ENCODE data around the gene VPS11.
A peak's percentile ranks its signal among the peaks of the same experiment; 100 is the strongest.
"Not testable (repeated sequence)": the region's sequence is repeated elsewhere in the genome, so short reads cannot be mapped to it uniquely, and the experiment has no call there.

The VPS11 gene

DNA sequence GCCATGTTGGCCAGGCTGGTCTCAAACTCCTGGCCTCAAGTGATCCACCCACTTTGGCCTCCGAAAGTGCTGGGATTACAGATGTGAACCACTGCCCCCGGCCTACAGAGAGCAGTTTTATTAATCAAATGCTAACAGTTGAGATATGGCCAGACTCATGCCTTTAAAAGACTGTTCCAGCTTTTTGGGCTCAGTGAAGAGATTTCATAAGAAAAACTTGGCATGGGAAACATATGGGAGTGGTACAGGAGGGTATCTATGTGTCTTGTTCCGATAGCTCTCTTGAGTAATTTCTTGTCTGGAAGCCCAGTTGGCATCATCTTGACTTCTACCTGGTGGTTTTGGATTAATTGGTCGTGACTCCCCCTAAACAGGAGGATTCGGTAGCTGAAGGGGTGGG is 28.7 kb upstream of the VPS11 start:
- DNase-seq (ENCODE audit: low spot score): no peak

DNA sequence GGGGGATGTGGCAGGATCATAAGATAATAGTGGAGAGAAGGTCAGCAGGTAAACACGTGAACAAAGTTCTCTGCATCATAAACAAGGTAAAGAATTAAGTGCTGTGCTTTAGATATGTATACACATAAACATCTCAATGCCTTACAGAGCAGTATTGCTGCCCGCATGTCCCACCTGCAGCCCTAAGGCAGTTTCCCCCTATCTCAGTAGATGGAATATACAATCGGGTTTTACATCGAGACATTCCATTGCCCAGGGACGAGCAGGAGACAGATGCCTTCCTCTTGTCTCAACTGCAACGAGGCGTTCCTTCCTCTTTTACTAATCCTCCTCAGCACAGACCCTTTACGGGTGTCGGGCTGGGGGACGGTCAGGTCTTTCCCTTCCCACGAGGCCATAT is 28.1 kb upstream of the VPS11 start:
- not testable (repeated sequence) for DNase-seq (ENCODE audit: low spot score)

DNA sequence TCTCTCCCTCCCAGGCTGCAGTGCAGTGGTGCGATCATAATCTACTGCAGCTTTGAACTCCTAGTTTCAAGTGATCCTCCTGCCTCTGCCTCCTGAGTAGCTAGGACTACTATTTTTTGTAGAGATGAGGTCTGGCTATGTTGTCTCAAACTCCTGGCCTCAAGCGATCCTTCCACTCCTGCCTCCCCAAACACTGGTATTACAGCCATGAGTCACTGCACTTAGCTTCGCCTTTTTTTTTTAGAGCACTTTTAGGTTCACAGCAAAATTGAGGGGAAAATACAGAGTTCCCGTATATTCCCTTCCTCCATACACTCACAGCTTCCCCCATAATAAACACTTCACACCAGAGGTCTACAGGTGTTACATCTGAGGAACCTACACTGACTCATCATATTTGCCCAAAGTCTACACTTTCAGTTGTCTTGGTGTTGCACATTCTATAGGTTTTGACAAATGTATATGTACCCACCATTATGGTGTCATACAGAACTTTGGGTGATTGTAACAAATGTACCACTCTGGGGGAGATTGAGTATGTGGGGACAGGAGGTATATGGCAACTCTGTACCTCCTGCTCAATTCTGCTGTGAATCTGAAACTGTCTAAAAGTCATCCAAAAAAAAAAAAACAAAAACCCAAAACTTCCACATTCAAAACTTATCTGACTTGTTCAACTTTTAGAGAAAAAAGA is 25.6 kb upstream of the VPS11 start:
- DNase-seq (ENCODE audit: low spot score): no peak

DNA sequence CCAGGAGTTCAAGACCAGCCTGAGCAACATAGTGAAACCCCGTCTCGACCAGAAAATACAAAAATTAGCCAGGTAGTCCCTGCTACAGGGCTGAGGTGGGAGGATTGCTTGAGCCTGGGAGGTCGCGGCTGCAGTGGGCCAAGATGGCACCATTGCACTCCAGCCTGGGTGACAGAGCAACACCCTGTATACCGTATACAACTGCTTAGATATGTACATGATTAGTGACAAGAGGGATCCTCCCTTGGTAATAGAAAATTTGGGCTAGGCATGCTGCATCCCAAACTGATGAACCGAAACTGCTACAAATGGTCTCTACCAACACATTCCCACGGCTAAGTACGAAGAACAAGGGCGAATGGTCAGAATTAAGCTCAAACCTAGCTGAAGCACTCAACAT is 24.7 kb upstream of the VPS11 start:
- no peak for DNase-seq (ENCODE audit: low spot score)

DNA sequence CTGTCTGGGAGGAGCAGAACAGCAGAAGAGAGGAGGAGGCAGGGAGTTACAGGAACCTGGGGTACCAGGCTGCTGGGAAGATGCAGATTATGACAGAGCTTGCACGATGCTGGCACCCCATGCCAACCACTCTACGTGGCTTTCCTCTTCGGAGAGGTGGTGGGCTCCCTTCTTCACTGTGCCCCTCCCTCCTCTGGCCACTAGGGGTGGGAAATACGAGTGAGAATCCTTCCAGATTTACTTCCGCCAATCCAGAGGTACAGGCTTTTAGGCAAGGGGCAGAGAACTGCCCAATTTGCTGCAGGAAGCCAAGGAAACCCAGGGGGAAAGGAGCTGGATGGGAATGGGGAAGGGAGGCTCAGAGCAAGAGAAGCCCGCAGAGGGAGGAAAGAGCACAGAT is 22.9 kb upstream of the VPS11 start:
- no peak for DNase-seq (ENCODE audit: low spot score)

DNA sequence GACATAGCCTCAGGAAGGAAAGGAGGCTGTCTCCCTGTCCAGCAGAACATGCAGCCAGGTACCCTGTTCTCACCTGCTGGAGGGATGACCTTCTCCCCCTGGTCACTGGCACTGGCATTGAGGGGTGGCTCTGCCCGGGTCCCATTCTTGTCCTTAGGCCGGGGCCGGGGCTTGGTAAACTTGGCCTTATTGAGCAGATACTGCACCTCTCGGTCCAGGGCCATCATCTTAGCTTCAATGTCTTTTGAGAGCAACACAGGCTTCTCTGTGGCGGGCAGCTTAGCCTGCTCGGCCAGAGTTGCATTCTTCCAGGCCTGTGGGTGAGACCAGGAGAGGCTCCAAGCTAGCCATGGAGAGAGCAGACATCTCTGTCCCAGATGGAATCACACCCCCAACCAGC is 21.1 kb upstream of the VPS11 start:
- no peak for DNase-seq (ENCODE audit: low spot score)

DNA sequence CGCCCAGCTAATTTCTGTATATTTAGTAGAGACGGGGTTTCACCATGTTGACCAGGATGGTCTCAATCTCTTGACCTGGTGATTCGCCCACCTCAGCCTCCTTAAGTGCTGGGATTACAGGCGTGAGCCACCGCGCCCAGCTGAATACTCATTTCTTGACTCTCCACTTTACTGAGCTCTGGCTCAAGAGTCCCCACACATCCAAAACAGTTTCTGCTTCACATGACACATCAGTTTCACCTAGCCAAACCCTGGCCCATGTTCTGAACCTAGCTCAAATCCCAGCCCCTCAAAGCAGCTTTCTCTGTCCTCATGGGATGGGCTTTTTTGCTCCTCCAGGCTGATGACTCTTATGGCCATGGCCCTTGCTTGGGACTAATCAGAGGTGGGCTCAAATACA is 20.4 kb upstream of the VPS11 start:
- DNase-seq (ENCODE audit: low spot score): no peak

DNA sequence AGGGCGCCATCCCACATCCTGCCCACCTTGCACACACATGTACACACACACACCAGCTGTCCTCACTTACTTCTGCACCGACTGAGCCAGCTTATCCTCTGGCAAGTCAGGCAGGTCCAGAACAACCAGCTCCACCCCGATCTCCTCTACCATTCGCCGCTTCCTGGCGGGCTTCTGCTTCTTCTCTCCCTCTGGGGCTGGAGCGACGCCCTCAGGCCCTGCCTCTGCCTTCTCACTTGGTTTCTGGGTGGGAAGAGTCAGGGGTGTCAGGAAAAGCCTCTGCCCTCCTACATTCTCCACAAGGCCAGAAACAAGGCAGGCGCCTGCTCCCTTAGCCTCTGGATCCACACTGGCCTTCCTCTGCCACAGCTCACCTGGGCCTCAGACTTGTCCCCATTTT is 19.0 kb upstream of the VPS11 start:
- no peak for DNase-seq (ENCODE audit: low spot score)

DNA sequence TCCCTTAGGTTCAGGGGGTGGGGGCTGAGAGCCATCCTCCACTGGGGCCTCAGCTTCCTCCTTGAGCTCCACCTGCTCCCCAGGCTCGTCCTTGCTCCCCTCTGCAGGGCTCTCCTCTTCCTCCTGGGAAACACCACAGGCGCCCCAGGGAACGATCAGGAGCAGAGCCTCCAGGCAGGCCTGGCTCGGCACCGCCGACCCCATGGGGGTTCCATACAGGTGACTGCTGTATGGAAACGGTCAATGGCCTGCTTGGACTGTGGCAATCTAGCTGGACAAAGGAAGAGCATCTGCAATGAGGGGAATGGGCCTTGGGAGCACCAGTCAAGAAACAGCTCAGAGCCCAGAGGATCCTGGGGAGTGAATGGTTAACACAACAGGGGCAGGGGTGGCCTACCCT is 18.5 kb upstream of the VPS11 start:
- no peak for DNase-seq (ENCODE audit: low spot score)

DNA sequence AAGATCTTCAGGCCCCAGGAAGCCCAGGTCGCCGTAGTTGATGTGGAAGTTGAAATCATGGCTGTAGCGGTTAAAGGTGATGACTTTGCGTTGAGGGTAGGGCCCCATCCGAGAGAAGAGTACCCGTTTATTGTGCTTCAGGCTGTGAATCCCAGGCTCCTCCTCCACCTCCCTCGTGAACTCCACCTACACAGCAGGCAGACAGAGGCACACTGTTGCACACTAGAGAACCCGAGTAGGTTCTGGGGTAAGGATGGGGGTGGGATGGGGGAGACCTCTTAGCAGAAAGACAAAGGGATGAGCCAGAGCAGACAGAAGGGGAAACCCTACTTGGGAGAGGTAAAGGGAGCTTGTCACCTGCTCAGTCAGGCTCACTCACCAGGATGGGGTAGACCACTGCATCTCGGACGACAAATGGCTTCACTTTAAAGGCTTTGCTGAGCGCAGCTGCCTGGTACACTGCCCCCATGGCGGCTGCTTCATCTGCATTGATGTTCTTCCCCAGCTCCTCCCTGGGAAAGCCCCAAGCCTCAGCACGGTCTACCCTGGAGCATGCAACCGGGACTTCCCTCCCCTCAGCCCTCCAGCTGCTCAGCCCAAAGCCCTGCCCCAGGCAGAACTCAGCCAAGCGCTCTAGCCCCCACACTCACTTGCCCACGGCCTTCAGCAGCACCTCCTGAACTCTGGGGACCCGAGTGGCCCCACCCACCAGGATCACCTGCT is 16.0 kb upstream of the VPS11 start:
- no peak for DNase-seq (ENCODE audit: low spot score)

DNA sequence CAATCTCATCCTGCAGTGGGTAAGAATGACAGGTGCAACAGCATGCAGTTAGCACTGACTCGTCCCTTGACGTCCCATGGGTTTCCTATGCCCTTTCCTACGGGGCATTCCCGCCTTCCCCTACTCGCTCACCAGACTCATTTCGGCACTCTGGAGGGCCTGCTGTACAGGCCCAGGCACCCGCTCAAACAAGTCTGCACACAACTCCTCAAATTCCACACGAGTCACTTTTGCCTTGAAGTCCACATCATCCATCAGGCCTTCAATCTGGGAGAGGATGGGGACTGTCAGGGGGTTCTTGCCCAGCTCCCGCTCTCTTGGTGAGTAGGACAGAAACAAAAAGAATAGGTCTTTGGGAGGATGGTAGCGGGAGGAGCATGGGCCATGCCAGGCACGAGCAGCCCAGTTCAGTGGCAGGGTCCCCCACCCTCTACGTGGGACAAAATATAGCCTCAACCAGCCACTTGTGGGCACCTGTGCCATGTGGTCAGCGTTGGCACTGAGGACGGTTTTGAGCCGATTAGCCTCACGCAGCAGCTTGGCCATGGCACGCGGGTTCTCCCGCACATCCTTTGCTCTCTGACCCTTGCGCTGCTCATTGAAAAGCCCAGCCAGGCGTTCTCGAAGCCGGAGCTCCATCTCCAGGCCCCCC is 15.3 kb upstream of the VPS11 start:
- no peak for DNase-seq (ENCODE audit: low spot score)

DNA sequence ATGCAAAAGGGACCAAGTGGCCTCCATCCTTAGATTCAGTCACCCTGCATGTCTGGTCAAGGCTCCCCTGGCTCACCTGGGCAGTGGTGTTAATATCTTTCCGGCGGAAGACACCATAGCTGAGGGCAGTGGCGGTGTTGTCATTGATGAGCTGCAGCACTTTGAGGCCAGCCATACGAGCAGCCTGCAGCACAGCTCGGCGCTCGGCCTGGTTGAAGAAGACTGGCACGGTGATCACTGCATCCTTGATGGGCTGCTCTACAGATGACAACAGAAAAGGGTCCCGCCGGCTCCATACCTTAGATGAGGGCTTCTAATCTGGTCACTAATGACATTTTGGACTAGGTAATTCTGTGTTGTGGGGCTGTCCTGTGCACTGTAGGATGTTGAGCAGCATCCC is 13.2 kb upstream of the VPS11 start:
- no peak for DNase-seq (ENCODE audit: low spot score)

DNA sequence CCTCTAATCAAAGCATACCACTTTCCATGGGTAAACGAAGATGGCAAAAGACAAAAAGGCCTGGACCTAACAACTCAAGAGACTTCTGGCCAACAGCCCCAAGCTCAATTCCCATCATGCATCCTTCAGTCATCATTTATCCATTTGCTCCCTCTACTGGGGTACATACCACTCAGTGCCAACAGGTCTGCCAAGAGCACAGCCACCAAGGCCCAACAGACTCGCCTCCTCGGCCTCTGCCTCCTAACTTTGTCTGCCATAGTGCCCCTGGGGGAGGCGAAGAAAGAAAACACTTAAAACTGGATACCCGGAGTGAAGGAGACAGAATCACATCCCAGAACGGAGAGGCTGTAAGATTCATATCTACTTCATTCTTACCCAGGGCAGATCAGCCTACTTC is 11.7 kb upstream of the VPS11 start:
- DNase-seq (ENCODE audit: low spot score): peak; percentile 70

DNA sequence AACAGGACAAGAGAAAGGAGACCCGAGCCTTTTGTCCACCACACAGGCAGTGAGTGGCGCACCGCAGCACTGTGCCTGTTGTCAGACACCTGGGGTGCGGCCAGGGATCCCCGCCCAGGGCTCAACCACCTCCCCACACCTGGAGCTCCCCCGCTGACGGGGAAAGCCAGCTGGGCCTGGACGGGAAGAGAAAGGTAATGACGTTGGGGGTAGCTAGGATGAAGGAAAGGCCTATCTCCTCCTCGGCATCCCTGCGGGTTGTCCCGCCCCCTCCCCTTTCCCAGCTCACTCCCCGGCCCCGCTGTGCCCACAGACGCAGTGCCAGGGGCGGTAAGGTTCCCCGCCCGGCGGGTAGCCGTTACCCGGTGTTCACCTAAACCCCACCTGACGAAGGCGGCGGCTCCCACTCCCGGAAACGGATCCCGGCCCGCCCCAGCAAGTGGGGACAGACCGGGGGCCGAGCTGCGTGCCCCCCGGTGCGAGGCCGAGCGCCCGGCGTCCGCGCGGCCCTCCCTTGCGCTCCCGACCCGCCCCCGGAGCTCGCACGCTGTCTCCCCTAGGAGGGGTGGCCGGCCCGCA is 11.1 kb upstream of the VPS11 start:
- DNase-seq (ENCODE audit: low spot score): peak; percentile 63

DNA sequence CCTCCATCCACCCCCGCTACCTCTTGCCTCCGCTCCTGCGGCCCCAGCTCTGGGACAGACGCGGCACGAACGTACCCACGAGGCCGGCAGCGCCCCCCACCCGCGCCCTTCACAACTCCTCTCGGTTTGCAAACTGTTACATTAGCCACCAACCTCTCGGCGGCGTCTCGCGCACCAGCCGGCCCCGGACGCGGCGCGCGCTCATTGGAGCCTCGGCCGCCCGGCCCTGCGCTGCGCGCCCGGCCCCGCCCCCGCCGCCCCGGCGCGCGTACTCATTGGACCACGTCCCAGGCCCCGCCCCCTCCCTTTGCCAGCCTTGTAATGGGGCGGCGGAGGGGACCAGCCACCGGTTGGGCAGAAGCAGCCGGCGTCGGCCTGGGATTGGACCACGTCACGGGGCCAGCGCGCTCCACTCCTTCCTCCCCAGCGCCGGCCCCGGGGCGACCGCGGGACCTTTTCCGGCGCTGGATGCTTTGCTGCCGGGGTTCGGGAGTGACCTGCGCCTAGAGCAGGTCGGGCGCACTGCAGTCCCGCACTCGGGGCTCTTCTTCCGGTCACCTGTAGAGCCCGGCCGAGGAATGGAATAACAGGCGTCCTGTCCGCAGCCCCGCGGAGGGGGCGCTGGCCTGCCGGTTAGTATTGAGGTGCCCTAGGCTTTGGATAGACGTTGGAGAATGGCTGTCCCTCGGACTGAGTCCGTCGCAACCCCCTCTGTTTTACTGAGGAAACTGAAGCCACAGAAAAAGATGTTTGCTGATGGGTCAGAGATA is 10.4 kb upstream of the VPS11 start, which contains the start of gene HYOU1:
HYOU1 (minus strand) TSS at position 206 of the 770 bp plus-strand sequence. CDS start 1,045 bp downstream, outside the sequence.
- DNase-seq (ENCODE audit: low spot score): peak; percentile 97

DNA sequence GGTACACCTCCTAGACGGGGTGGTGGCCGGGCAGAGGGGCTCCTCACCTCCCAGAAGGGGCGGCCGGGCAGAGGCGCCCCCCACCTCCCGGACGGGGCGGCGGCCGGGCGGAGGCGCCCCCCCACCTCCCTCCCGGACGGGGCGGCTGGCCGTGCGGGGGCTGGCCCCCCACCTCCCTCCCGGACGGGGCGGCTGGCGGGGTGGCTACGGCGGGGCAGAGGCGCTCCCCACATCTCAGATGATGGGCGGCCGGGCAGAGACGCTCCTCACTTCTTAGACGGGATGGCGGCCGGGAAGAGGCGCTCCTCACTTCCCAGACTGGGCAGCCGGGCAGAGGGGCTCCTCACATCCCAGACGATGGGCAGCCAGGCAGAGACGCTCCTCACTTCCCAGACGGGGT is 8.5 kb upstream of the VPS11 start:
- DNase-seq (ENCODE audit: low spot score): not testable (repeated sequence)

DNA sequence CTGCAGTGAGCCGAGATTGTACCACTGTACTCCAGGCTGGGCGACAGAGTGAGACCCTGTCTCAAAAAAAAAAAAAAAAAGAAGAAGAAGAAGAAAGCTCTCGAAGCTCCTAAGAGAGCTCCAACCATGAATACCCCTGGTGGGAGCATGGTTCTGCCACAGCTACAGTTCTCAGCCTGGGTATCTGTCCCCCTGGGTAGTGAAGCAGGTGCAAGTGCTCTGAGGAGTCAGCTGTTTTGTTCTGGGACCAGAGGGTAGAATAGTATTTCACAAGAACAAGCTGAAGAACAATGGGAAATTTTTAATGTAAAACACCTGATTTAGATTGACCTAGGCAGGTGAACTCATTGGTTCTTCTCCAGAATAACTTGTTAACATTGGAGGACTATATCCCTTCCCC is 6.4 kb upstream of the VPS11 start:
- no peak for DNase-seq (ENCODE audit: low spot score)

DNA sequence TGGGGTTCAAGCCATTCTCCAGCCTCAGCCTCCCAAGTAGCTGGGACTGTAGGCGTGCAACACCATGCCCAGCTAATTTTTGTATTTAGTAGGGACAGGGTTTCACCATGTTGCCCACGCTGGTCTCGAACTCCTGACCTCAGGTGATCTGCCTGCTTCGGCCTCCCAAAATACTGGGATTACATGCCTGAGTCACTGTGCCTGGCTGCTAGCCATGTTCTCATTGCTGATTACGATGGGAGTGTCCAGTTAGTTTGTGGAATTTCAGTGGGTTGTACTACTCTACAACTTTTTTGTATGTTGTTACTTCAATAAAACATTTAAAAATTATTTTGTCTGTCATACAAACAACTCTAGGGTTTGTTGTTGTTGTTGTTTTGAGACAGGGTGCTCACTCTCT is 4.8 kb upstream of the VPS11 start:
- DNase-seq (ENCODE audit: low spot score): no peak

DNA sequence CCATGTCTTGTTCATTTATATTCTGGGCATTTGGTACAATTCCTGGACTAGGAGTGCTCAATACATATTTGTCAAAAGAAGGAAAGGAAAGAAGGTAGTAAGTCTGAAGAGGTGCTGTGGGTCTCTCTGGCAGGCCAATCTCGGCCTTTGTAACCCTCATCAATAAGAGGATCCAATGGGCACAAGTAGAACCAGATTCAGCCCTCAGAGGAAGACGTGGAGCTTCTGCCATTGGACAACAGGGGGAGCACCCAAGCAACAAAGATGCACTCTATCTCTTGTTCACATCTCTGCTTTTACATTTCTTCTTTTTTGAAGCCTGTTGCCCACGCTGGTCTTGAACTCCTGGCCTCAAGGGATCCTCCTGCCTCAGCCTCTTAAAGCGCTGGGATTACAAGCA is 2.2 kb upstream of the VPS11 start:
- peak; percentile 78 for DNase-seq (ENCODE audit: low spot score)

DNA sequence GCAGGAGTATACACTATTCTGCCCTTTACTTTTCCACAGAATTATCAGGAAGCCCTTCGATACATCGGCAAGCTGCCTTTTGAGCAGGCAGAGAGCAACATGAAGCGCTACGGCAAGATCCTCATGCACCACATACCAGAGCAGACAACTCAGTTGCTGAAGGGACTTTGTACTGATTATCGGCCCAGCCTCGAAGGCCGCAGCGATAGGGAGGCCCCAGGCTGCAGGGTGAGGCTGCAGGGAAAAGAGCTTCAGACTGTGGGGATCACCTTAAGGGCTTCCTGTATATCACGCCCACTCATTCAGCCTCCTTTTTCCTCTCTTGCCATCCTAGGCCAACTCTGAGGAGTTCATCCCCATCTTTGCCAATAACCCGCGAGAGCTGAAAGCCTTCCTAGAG is 10.2 kb downstream of the VPS11 start:
- no peak for DNase-seq (ENCODE audit: low spot score)

DNA sequence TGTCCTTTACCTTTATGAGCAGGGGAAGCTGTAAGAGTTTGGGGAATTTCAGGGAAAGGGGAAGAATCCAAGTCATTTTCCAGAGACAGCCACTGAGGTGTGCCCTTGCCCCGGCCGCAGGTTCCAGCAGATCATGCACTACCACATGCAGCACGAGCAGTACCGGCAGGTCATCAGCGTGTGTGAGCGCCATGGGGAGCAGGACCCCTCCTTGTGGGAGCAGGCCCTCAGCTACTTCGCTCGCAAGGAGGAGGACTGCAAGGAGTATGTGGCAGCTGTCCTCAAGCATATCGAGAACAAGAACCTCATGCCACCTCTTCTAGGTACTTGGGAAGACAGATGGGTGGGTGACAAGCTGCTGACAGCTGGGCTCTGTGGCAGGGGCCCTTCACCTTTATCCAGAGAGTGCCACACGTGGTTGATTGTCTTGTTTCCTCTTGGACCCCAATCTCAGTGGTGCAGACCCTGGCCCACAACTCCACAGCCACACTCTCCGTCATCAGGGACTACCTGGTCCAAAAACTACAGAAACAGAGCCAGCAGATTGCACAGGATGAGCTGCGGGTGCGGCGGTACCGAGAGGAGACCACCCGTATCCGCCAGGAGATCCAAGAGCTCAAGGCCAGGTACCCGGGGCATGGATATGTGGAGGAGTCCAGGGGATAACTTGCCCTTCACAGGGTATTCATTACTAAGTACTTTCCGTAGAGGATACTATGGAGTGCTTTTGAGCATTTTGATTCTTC is 11.2 kb downstream of the VPS11 start:
- no peak for DNase-seq (ENCODE audit: low spot score)

All from NAMALWA (cell line).